HFFc6 (cell line): Measurements from ENCODE around the gene RECQL. TPM values are rescaled to one million over a fixed set of nuclear protein-coding genes. Genes with fewer than 3 reads are reported as not detected.

Experiments
- DNase-seq: peaks from one replicate; pipeline ENCODE4 v3.0.0-alpha.2; 2018
- H3K27ac Mint-ChIP-seq: 2 replicates; pipeline ENCODE4 v1.8.0; 2020; ENCODE audit warnings: mild to moderate bottlenecking, mixed read lengths
- H3K27me3 Mint-ChIP-seq: 2 replicates; pipeline ENCODE4 v1.8.0; 2021; ENCODE audit warnings: mild to moderate bottlenecking, moderate library complexity, mixed read lengths; ENCODE audit not compliant: insufficient read depth
- H3K36me3 Mint-ChIP-seq: 2 replicates; pipeline ENCODE4 v1.8.0; 2021; ENCODE audit warnings: low read depth, mixed read lengths
- H3K4me1 Mint-ChIP-seq: 2 replicates; pipeline ENCODE4 v1.8.0; 2020; ENCODE audit warnings: low read depth, mixed read lengths
- H3K4me3 Mint-ChIP-seq: 2 replicates; pipeline ENCODE4 v1.8.0; 2020; ENCODE audit warnings: mild to moderate bottlenecking, moderate library complexity, mixed read lengths
- H3K9me3 Mint-ChIP-seq: 2 replicates; pipeline ENCODE4 v1.8.0; 2020; ENCODE audit warnings: mild to moderate bottlenecking, mixed read lengths
- CTCF ChIP-seq: fragments of 200-600 bp; sonication (generic); IDR thresholded peaks from 2 replicates; pipeline ENCODE4 v1.5.0; 2021; ENCODE audit warnings: antibody characterized with exemption, mild to moderate bottlenecking
- total RNA-seq, 6 experiments: library from RNA; stranded (reverse); fragmentation: NEBNext Ultra II Directional; extraction: Animal tissue kit (Norgen Biotek cat#: 25700); gene quantifications; 2 replicates in 1 of 6; 3 replicates in 5 of 6; pipeline ENCODE4 v1.2.3, GENCODE V29; 2021

The RECQL gene
- total RNA-seq, 6 experiments from 2014 or later, result 34.9 to 43.6 (median 39.2) TPM

GRCh38 chr12:21528953-21529352, 27.5 kb upstream of the RECQL start:
- Mint-ChIP-seq H3K36me3 (no peaks in the 10 kb centered on the region), H3K4me3 (no peak overlapping the region), H3K27ac (no peak overlapping the region), H3K9me3 (no peaks in the 10 kb centered on the region), H3K27me3 (peaks cover 14% of the 10 kb centered on the region), H3K4me1 (no peaks in the 10 kb centered on the region)
- no peak for DNase-seq
- no peak for TF ChIP-seq CTCF

- H3K4me3 Mint-ChIP-seq, result peak overlapping the region; percentile 64
- H3K9me3 Mint-ChIP-seq, result no peaks in the 10 kb centered on the region
- no peaks in the 10 kb centered on the region for H3K36me3 Mint-ChIP-seq
- no peak for TF ChIP-seq CTCF
- peak; percentile 22 for DNase-seq
- no peak overlapping the region for H3K27ac Mint-ChIP-seq
- H3K4me1 Mint-ChIP-seq, result no peaks in the 10 kb centered on the region
- H3K27me3 Mint-ChIP-seq, result peaks cover 11% of the 10 kb centered on the region
These were observed 26.2 kb upstream of the RECQL start for GRCh38 chr12:21527451-21528180.

GRCh38 chr12:21526721-21527345, 25.4 kb upstream of the RECQL start:
- DNase-seq, result no peak
- Mint-ChIP-seq H3K27me3 (peaks cover 11% of the 10 kb centered on the region), H3K4me3 (peak overlapping the region; percentile 63), H3K9me3 (no peaks in the 10 kb centered on the region), H3K4me1 (no peaks in the 10 kb centered on the region), H3K36me3 (no peaks in the 10 kb centered on the region), H3K27ac (no peak overlapping the region)
- no peak for TF ChIP-seq CTCF

- no peak for TF ChIP-seq CTCF
- DNase-seq, result no peak
- Mint-ChIP-seq H3K4me1 (no peaks in the 10 kb centered on the region), H3K9me3 (no peaks in the 10 kb centered on the region), H3K4me3 (peak within 1 kb of the TSS; percentile 63), H3K27me3 (peaks cover 9% of the 10 kb centered on the region), H3K36me3 (no peaks in the 10 kb centered on the region), H3K27ac (no peak within 1 kb of the TSS)
These were observed 24.6 kb upstream of the RECQL start, which contains the start of gene SPX for GRCh38 chr12:21526053-21526452. TSS of gene SPX (plus strand) at chr12:21526296. CDS start at chr12:21526473, 177 bp downstream.

- 0 out of 2 replicates have a peak, but pooled peaks cover 7% of the 10 kb centered on the region for H3K36me3 Mint-ChIP-seq
- H3K27ac Mint-ChIP-seq, result no peak overlapping the region
- H3K4me1 Mint-ChIP-seq, result no peaks in the 10 kb centered on the region
- no peak for TF ChIP-seq CTCF
- no peaks in the 10 kb centered on the region for H3K9me3 Mint-ChIP-seq
- H3K27me3 Mint-ChIP-seq, result peaks cover 5% of the 10 kb centered on the region
- no peak for DNase-seq
- H3K4me3 Mint-ChIP-seq, result no peak overlapping the region
These were observed 21.7 kb upstream of the RECQL start for GRCh38 chr12:21523148-21523547.
